ENCODE results near the gene EFHC1.
"Not testable (repeated sequence)": the region's sequence is repeated elsewhere in the genome, so short reads cannot be mapped to it uniquely, and the experiment has no call there.

The EFHC1 gene

GRCh38 chr6:52399511-52400312, 20.4 kb upstream of the EFHC1 start:
- DNase-seq = no peak

GRCh38 chr6:52400313-52401041, 19.7 kb upstream of the EFHC1 start:
- DNase-seq = no peak

GRCh38 chr6:52403086-52403485, 17.1 kb upstream of the EFHC1 start:
- DNase-seq = no peak

- no peak for DNase-seq
These were observed 16.5 kb upstream of the EFHC1 start for GRCh38 chr6:52403627-52404026.

- DNase-seq = no peak
These were observed 14.9 kb upstream of the EFHC1 start for GRCh38 chr6:52405243-52405642.

- no peak for DNase-seq
These were observed 12.7 kb upstream of the EFHC1 start for GRCh38 chr6:52407467-52407866.

GRCh38 chr6:52409499-52409898, 10.6 kb upstream of the EFHC1 start:
- no peak for DNase-seq

- DNase-seq = no peak
These were observed 9.2 kb upstream of the EFHC1 start for GRCh38 chr6:52410979-52411378.

GRCh38 chr6:52411911-52412310, 8.2 kb upstream of the EFHC1 start:
- DNase-seq = no peak

GRCh38 chr6:52415333-52415732, 4.8 kb upstream of the EFHC1 start:
- DNase-seq = no peak

- DNase-seq = no peak
These were observed 4.1 kb upstream of the EFHC1 start for GRCh38 chr6:52415917-52416628.

GRCh38 chr6:52416629-52417151, 3.5 kb upstream of the EFHC1 start:
- DNase-seq = no peak

GRCh38 chr6:52417675-52418111, 2.4 kb upstream of the EFHC1 start:
- DNase-seq = no peak

GRCh38 chr6:52418606-52419005, 1.5 kb upstream of the EFHC1 start:
- no peak for DNase-seq

GRCh38 chr6:52420668-52421358, 671 bp downstream of the EFHC1 start:
- no peak for DNase-seq

- DNase-seq = no peak
These were observed 2.0 kb downstream of the EFHC1 start for GRCh38 chr6:52422156-52422555.

- no peak for DNase-seq
These were observed 3.3 kb downstream of the EFHC1 start for GRCh38 chr6:52423448-52423847.

GRCh38 chr6:52423971-52424381, 3.8 kb downstream of the EFHC1 start:
- no peak for DNase-seq

GRCh38 chr6:52424513-52424912, 4.4 kb downstream of the EFHC1 start:
- no peak for DNase-seq

GRCh38 chr6:52426667-52427066, 6.5 kb downstream of the EFHC1 start:
- DNase-seq = no peak

- not testable (repeated sequence) for DNase-seq
These were observed 13.2 kb downstream of the EFHC1 start for GRCh38 chr6:52433294-52433693.

- DNase-seq = no peak
These were observed 15.2 kb downstream of the EFHC1 start for GRCh38 chr6:52435345-52435744.

- no peak for DNase-seq
These were observed 18.8 kb downstream of the EFHC1 start for GRCh38 chr6:52438926-52439325.

Measured in effector CD8-positive, alpha-beta T cell (primary cell).